Measurements from ENCODE around the gene FAM135A. TPM values are rescaled to one million over a fixed set of nuclear protein-coding genes. Genes with fewer than 3 reads are reported as not detected.
"Not testable (repeated sequence)": the region's sequence is repeated elsewhere in the genome, so short reads cannot be mapped to it uniquely, and the experiment has no call there.

Gene FAM135A
- total and polyA plus RNA-seq, 10 of the 15 experiments (the other 5 are each of a cell fraction or from before 2014, with no cell fraction given): 3.9 to 24.5 (median 13.7) TPM

- Histone ChIP-seq H3K4me1 (ENCODE audit: control insufficient read depth, insufficient read depth, low read length) (no peaks in the 10 kb centered on the region), H3K9me3 (replicated peaks; ENCODE audit: control insufficient read depth, insufficient read depth, low read length) (no peaks in the 10 kb centered on the region), H3K9ac (ENCODE audit: control insufficient read depth, insufficient read depth, low read length) (no peak overlapping the region), H3K4me2 (ENCODE audit: control insufficient read depth, insufficient read depth) (no peak overlapping the region), H2AFZ (ENCODE audit: control insufficient read depth, low read depth, low read length) (no peak overlapping the region), H3K27me3 (replicated peaks in 1 of 2; ENCODE audit: control insufficient read depth in 2 of 2, insufficient read depth in 2 of 2, low read length in 1 of 2) (no peaks in the 10 kb centered on the region), H3K27ac (ENCODE audit: control insufficient read depth, insufficient read depth) (no peak overlapping the region), H3K4me3 (no peak overlapping the region), H3K36me3 (ENCODE audit: control insufficient read depth in 2 of 2, insufficient read depth in 2 of 2, low read length in 1 of 2) (peaks cover 2 to 6% of the 10 kb centered on the region in 2 experiments; a peak in 3 of 4 replicates), H3K79me2 (ENCODE audit: control insufficient read depth, insufficient read depth, low read length) (no peaks in the 10 kb centered on the region), H4K20me1 (ENCODE audit: control insufficient read depth, insufficient read depth) (no peaks in the 10 kb centered on the region)
- ChIA-PET POLR2A (no interaction called here), RAD21 (ENCODE audit: unreplicated experiment) (interaction anchor here (0.9 kb wide), 1 partner anchor 110 kb away, joined by 3 read pairs; no protein-coding TSS in a partner anchor), SMC1A (ENCODE audit: uncharacterized antibody, unreplicated experiment) (no interaction called here), CTCF (interaction anchor here (1.4 kb wide), 1 partner anchor 11 kb away, joined by 4 read pairs; no protein-coding TSS in a partner anchor)
- in situ Hi-C loops (cut with MboI): no loop called here
- DNase-seq (ENCODE audit: low read depth, low spot score) (no peak), FAIRE-seq (no peak), ATAC-seq (no peak)
- no TSS peak for BruUV-seq (replicated peaks)
- WGBS (ENCODE audit: insufficient coverage, insufficient replicate concordance, low lambda C conversion rate, missing lambda C conversion rate): 89% methylated on average over 4 of the region's 4 CpGs
- intact Hi-C loops (cut with micrococcal nuclease; ENCODE audit: unreplicated experiment): no loop called here
- TF ChIP-seq, protein P1, sequence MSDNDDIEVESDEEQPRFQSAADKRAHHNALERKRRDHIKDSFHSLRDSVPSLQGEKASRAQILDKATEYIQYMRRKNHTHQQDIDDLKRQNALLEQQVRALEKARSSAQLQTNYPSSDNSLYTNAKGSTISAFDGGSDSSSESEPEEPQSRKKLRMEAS (IDR thresholded peaks at IDR 0.05; ENCODE audit: low read depth, low read length): no peak
- TF ChIP-seq, protein P2, sequence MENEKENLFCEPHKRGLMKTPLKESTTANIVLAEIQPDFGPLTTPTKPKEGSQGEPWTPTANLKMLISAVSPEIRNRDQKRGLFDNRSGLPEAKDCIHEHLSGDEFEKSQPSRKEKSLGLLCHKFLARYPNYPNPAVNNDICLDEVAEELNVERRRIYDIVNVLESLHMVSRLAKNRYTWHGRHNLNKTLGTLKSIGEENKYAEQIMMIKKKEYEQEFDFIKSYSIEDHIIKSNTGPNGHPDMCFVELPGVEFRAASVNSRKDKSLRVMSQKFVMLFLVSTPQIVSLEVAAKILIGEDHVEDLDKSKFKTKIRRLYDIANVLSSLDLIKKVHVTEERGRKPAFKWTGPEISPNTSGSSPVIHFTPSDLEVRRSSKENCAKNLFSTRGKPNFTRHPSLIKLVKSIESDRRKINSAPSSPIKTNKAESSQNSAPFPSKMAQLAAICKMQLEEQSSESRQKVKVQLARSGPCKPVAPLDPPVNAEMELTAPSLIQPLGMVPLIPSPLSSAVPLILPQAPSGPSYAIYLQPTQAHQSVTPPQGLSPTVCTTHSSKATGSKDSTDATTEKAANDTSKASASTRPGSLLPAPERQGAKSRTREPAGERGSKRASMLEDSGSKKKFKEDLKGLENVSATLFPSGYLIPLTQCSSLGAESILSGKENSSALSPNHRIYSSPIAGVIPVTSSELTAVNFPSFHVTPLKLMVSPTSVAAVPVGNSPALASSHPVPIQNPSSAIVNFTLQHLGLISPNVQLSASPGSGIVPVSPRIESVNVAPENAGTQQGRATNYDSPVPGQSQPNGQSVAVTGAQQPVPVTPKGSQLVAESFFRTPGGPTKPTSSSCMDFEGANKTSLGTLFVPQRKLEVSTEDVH (IDR thresholded peaks at IDR 0.05; ENCODE audit: low read depth, partially characterized antibody): no peak
- TF ChIP-seq SMARCA5 (IDR thresholded peaks at IDR 0.05) (no peak), GABPA (IDR thresholded peaks at IDR 0.05; ENCODE audit: low read depth) (no peak), ETV6 (conservative IDR thresholded peaks at IDR 0.05 in 1 of 2, IDR thresholded peaks at IDR 0.05 in 1 of 2; ENCODE audit: borderline replicate concordance in 1 of 2, low read depth in 1 of 2) (no peak), RELA (IDR thresholded peaks at IDR 0.05; ENCODE audit: borderline replicate concordance, partially characterized antibody) (no peak)
These were observed 65.9 kb downstream of the FAM135A start for GRCh38 chr6:70479236-70479635.

DNA sequence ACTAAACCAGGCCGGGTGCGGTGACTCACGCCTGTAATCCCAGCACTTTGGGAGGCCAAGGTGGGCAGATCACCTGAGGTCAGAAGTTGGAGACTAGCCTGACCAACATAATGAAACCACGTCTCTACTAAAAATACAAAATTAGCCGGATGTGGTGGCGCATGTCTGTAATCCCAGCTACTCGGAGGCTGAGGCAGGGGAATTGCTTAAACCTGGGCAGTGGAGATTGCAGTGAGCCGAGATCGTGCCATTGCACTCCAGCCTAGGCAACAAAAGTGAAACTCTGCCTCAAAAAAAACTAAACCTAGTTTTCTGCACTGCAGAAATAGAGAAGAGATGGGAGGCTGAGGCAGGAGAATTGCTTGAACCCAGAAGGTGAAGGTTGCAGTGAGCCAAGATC lies 73.3 kb downstream of the FAM135A start:
- H3K4me3 ChIP-seq; POLR2A ChIA-PET; RAD21 ChIA-PET (ENCODE audit: unreplicated experiment); H3K9me3 ChIP-seq (replicated peaks; ENCODE audit: control insufficient read depth, insufficient read depth, low read length); H3K36me3 ChIP-seq (ENCODE audit: control insufficient read depth in 2 of 2, insufficient read depth in 2 of 2, low read length in 1 of 2); FAIRE-seq; H3K27me3 ChIP-seq (replicated peaks in 1 of 2; ENCODE audit: control insufficient read depth in 2 of 2, insufficient read depth in 2 of 2, low read length in 1 of 2); DNase-seq (ENCODE audit: low read depth, low spot score); H4K20me1 ChIP-seq (ENCODE audit: control insufficient read depth, insufficient read depth); H3K9ac ChIP-seq (ENCODE audit: control insufficient read depth, insufficient read depth, low read length); H3K4me1 ChIP-seq (ENCODE audit: control insufficient read depth, insufficient read depth, low read length); H2AFZ ChIP-seq (ENCODE audit: control insufficient read depth, low read depth, low read length); H3K79me2 ChIP-seq (ENCODE audit: control insufficient read depth, insufficient read depth, low read length); intact Hi-C loops (cut with micrococcal nuclease; ENCODE audit: unreplicated experiment); BruUV-seq (replicated peaks); H3K4me2 ChIP-seq (ENCODE audit: control insufficient read depth, insufficient read depth); H3K27ac ChIP-seq (ENCODE audit: control insufficient read depth, insufficient read depth); ATAC-seq; in situ Hi-C loops (cut with MboI): not testable (repeated sequence)
- SMC1A ChIA-PET (ENCODE audit: uncharacterized antibody, unreplicated experiment): interaction anchor here (1.2 kb wide), 1 partner anchor 18 kb away, joined by 3 read pairs; no protein-coding TSS in a partner anchor
- CTCF ChIA-PET: interaction anchor here (1.0 kb wide), 1 partner anchor 177 kb away, joined by 3 read pairs; no protein-coding TSS in a partner anchor
- 98% methylated on average over 9 of the region's 9 CpGs for WGBS (ENCODE audit: insufficient coverage, insufficient replicate concordance, low lambda C conversion rate, missing lambda C conversion rate)

Measured in GM12878 (cell line).